Measurements from ENCODE around the gene DGKI.
A peak's percentile ranks its signal among the peaks of the same experiment; 100 is the strongest.

The DGKI gene

GRCh38 chr7:137804836-137805235 is 41.9 kb downstream of the DGKI start:
- DNase-seq (ENCODE audit: low read depth), result no peak
- no peak overlapping the region for H3K4me3 ChIP-seq (ENCODE audit: low read length)
- no peak for TF ChIP-seq CTCF (conservative IDR thresholded peaks at IDR 0.05; ENCODE audit: low read length)

GRCh38 chr7:137801491-137801890 is 45.3 kb downstream of the DGKI start:
- no peak for DNase-seq (ENCODE audit: low read depth)
- H3K4me3 ChIP-seq (ENCODE audit: low read length), result no peak overlapping the region
- TF ChIP-seq CTCF (conservative IDR thresholded peaks at IDR 0.05; ENCODE audit: low read length), result no peak

- DNase-seq (ENCODE audit: low read depth), result peak; percentile 16
- TF ChIP-seq CTCF (conservative IDR thresholded peaks at IDR 0.05; ENCODE audit: low read length), result no peak
- H3K4me3 ChIP-seq (ENCODE audit: low read length), result no peak overlapping the region
Observed at GRCh38 chr7:137801003-137801402, 45.8 kb downstream of the DGKI start.

- DNase-seq (ENCODE audit: low read depth), result no peak
- no peak for TF ChIP-seq CTCF (conservative IDR thresholded peaks at IDR 0.05; ENCODE audit: low read length)
- no peak overlapping the region for H3K4me3 ChIP-seq (ENCODE audit: low read length)
Observed at GRCh38 chr7:137798073-137798763, 48.6 kb downstream of the DGKI start.

GRCh38 chr7:137795211-137795610 is 51.6 kb downstream of the DGKI start:
- DNase-seq (ENCODE audit: low read depth), result no peak
- TF ChIP-seq CTCF (conservative IDR thresholded peaks at IDR 0.05; ENCODE audit: low read length), result no peak

GRCh38 chr7:137791930-137792329 is 54.8 kb downstream of the DGKI start:
- H3K4me3 ChIP-seq (ENCODE audit: low read length), result no peak overlapping the region
- TF ChIP-seq CTCF (conservative IDR thresholded peaks at IDR 0.05; ENCODE audit: low read length), result no peak
- DNase-seq (ENCODE audit: low read depth), result no peak

More at GRCh38 chr7:137795211-137795610, 51.6 kb downstream of the DGKI start:
- no peak overlapping the region for H3K4me3 ChIP-seq (ENCODE audit: low read length)

- TF ChIP-seq CTCF (conservative IDR thresholded peaks at IDR 0.05; ENCODE audit: low read length), result 0 out of 2 replicates have a peak, but pooled peaks have one; percentile 6
- DNase-seq (ENCODE audit: low read depth), result peak; percentile 33
- H3K4me3 ChIP-seq (ENCODE audit: low read length), result no peak overlapping the region
Observed at GRCh38 chr7:137790828-137791227, 55.9 kb downstream of the DGKI start.
